GM18526 (cell line): ENCODE results near the gene POU2AF2.

Experiments
- POLR2A ChIP-seq: IDR thresholded peaks from 3 replicates; pipeline ENCODE4 v1.6.1; 2011; ENCODE audit not compliant: insufficient read length; ENCODE audit errors: extremely low read depth

The POU2AF2 gene, protein sequence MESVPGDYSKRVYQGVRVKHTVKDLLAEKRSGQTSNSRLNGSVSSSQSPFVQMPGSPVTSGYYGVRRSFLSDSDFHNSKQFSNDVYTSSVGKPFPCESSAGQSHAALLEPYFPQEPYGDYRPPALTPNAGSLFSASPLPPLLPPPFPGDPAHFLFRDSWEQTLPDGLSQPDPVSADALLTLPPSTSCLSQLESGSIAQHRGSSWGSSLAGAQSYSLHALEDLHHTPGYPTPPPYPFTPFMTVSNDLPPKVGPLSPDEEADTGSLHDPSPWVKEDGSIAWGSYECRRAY

DNA sequence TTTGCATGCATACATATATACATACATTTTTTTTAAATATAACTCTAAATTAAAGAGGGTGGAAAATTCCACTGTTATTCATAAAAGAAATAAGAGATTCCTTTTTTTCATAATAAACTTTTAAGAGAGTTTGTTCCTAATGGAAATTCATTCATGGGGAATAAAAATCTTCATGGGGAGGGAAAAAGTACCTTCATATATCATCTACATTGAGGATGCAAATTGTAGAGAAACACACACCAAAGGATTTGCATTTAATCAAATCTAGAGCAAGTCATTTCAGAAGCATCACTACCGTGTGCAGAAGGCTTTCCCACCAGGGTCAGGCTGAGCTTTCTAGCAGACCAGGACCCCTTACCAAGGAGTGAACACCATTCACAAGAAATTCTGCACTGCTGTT is at the start of gene POU2AF2:
Gene POU2AF2 (plus strand): TSS at position 301 of the 400 bp plus-strand sequence. CDS start 129 bp downstream, outside the sequence.
- TF ChIP-seq POLR2A: no peak

DNA sequence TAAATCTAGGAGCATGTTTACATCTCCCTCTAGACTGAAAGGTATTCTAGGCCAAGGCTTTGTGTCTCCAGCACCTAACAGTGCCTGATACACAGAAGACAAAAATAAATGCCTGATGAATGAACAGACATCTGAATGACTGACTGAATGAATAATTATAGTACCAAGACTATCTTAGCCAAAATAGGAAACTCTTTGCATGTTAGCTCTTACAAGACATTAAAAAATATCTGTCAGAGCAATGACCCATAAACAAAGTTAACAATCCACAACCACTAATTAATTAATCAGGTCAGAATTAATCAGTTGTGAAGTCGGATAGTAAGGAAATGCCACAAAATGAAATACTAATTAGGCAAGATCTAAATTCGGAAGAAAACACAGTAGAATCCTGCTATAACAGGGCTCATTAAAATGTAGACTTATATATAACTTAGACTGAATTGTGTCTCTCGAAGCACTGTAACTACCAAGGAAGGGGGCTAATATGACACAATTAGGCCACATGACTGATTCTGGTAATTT is 45.5 kb upstream of the POU2AF2 start:
- TF ChIP-seq POLR2A: no peak

DNA sequence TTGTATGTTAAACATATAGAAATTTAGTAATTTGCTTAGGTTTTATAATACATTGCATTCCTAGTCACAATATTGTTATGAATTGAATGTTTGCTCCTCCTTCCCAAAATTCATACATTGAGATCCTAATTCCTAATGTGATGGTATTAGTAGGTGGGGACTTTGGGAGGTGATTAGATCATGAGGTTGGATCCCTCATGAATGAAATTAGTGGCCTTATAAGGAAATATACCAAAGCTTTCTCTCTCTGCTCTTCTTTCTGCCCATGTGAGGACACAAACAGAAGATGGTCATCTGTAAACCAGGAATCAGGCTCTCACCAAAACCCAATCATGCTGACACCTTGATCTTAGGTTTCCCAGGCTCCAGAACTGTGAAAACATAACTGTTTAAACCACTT is 41.3 kb upstream of the POU2AF2 start:
- no peak for TF ChIP-seq POLR2A

DNA sequence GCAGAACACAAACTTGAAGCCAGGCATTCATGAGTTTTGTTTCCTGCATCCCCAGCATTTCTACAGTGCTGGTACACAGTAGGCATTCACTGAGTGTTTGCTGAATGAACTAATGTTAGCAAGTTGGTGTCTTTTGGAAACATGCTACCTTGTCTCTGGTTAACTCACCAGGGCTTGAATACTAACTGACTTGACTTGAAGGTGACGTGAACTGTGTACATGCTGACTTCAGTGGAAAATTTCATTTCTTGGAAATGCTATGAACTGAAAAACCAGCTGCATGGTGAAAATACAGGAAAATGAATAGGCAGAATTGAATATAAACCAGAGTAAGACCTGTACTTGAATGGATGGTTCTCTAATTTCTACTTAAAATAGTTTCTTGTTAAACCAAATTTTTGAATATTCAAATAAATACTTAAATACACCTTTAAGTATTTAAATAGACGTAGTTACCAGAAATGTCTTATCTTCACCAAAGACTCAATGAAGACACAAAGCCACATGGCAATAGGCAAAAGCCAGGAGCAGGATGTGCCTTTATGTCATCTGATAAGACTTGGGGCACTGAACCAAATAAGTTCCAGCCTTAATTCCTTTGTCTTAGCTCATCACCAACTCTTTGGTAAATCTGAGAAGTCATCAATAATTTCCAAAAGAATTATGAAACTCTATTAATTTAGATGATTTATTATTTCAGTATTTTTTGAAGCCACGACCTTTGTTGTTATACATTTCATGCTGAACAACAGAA is 39.7 kb upstream of the POU2AF2 start:
- TF ChIP-seq POLR2A: no peak

DNA sequence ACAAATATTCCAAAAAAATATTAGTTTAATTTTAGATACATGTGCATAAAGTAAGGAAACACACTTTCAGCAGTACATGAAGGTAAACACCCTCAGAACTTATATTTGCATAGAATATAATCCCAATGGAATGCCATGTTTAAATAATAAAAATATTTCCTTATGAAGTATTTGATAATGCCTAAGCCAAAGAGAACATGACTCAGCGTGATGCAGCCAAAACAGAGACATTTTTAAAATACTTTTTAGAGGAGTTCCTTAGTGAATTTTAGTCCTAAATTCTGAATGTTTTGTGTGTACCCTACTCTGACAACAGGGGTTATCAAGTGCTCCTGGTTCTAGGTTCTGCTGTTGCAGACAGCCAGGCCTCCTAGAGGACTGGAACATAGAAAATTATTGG is 39.1 kb upstream of the POU2AF2 start:
- TF ChIP-seq POLR2A: no peak

DNA sequence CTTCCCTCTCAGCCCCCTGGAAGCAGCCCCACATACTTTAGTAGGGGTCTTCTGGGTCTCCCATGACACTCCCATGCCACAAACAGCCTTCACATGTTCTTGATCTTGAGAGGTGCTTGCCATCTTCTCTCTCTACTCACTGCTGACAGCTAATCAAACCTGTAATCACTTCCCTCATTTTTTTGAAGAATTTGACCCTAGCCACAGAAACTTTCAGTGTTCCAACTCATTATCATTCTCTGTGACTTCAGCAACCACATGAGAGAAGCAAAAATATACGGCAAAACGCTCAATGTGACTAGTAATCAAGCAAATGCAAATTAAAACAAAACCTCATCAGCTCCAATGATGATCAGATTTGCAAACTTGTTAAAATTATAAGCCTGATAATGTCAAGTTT is 38.3 kb upstream of the POU2AF2 start:
- no peak for TF ChIP-seq POLR2A

DNA sequence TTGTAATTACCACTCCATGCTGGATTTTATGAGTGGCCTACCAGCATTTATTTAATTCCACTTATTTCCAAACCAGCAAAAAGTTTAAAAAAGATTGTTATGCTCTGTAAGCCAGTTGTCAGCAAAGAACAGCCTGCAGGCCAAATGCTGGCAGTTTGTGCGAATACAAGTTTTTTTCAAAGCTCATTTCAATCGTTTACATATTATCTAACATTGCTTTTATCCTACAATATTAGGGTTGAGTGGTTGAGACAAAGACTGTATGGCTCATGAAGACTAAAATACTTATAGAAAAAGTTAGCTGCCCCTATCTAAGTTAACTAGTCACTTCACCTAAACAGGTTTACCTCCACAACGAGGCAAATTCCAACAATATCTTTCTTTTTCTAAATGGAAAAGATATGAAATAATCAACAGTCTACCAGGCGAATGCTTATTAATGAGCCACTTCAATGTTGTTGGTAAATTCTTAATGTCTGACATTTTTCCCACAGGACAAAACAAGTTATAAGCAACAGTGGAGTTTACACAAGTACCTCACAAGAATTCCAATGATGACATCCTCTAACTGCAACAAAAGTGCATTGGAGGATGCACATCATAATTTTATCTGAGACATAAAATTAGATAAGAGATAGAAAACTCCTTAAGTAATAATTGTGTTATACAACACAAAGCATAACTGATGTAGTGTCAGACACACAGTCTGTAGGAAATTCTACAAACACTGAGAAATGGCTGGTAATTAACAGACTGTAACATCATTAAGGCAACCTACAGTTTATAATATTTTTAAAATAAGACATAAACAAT is 35.8 kb upstream of the POU2AF2 start:
- TF ChIP-seq POLR2A: no peak

DNA sequence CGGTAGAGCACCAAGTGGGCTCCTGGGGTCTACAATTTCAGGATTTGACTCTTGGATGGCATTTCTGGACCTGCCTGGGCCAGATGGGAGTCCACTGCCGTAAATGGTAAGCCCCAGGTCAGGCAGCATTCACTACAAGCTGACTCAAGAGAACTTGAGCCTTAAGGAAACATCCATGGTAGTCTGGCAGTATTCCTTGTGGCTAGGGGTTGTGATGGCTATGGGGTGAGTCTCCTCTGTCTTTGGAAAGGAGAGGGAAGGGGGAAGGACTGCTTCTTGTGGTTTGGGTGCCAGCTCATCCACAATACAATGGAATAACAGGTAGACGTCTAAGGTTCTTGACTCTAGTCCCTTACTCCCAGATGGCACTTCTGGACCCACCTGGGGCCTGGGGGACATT is 32.3 kb upstream of the POU2AF2 start:
- TF ChIP-seq POLR2A: no peak

DNA sequence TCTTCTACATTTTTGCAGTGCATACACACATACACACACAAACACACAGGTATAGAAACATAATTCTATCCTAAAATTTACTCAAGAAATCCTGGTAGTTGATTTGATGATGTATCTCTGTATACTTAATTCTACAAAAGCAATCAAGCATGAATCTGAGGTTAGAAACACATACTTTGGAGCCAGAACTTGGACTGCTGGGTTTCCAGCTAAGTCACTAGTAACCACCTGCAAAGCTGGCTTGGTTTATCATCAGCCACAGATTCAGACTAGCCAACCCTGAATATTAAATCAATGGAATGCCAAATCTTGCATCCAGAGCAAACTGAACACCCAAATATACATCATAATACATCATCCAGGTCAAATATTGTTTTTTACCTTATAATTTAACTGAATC is 24.8 kb upstream of the POU2AF2 start:
- TF ChIP-seq POLR2A: no peak

DNA sequence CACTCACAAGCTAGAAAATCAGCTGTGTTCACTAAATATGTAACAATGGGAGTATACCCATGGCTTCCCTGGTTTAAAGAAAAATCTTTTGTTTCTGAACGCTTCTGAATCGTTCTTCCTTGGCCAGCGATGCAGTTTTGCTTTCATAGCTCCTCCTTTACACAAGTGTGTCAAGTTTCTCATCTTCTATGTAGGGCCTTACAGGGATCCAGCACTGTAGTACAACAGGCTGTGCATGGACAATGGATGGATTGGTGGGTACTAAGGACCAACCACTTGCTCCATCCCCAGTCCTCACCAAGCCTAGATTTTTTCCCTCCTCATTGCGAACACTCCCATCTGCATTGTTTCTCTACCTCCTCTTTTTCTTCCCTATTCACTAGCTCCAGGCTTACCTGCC is 24.3 kb upstream of the POU2AF2 start:
- no peak for TF ChIP-seq POLR2A

DNA sequence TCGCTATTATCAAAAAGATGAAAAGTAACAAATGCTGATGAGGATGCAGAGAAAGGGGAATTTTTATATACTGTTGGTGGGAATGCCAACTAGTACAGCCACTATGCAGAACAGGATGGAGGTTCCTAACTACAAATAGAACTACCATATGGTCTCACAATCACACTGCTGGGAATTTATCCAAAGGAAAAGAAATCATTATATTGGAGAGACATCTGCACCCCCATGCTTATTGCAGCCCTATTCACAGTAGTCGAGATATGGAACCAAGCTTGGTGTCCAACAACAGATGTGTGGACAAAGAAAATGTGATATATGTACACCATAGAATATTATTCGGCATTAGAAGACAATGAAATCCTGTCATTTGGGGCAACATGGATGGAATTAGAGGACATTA is 19.6 kb upstream of the POU2AF2 start:
- no peak for TF ChIP-seq POLR2A

DNA sequence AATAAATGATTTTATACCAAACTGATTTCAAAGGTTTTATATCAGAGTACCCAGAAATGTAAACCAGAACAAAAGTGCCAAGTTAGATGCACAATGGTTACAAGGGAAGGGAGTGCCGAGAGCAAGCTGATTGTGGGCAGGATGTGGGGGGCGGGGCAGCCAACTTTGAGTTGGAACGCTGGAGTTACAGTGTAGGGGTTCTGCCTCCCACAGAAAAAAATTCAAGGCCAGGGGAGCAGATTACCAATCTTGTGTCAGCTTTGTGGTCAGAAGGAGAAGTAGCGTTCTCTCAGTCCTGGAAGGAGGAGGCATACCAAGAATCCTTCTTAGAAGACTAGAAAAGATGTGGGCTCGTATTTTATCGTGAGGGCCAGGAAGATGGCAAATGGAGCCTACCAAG is 15.9 kb upstream of the POU2AF2 start:
- no peak for TF ChIP-seq POLR2A

DNA sequence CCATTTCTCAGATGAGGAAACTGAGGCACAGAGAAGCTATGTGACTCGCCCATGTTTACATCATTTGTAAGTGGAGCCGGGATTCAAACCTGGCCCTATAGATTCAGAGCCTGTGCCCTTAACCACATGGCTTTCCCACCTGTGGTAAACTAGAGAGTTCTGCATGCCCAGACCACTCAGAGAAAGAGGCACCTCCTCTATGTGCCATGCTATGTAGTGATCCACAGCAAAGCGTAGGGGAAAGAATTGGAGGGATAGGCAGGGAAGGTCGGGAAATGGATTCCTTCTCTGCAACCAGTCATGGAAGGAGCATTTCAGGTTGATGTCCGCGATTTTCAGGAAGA is 15.4 kb upstream of the POU2AF2 start:
- TF ChIP-seq POLR2A: no peak

DNA sequence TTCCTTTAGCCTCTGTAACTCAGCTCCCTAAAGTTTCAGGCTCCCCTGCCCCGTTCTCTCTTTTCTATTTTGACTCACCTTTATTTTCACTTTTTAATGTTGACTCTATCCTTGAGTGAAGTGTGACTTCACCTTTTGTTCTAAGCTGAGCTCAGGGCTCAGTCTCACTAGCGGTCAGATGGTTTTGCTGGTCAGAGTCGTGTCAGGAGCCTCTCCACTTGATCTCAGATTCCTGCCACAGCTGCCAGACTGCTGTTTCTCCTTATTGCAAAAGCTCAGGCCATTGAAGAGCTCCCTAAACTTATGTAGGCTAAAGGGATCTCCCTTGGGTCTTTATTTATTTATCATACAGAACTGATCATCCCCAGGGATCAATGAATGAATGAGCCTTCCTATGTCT is 13.7 kb upstream of the POU2AF2 start:
- no peak for TF ChIP-seq POLR2A

DNA sequence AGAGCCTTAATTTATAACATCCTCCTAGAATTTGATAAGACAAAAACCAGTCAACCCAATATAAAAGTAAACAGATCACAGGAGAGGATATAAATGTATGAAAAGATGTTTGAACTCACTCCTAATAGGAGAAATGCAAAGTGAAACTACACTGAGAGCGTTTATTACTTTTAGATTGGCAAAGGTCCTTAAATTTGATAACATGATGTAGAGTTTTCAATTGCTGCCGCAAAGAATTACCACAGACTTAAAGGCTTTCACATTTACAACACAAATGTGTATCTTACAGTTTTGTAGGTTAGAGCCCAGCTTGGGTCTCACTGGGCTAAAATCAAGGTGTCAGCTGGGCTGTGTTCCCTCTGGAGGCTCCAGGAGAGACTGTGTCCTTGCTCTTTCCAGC is 9.1 kb upstream of the POU2AF2 start:
- no peak for TF ChIP-seq POLR2A

DNA sequence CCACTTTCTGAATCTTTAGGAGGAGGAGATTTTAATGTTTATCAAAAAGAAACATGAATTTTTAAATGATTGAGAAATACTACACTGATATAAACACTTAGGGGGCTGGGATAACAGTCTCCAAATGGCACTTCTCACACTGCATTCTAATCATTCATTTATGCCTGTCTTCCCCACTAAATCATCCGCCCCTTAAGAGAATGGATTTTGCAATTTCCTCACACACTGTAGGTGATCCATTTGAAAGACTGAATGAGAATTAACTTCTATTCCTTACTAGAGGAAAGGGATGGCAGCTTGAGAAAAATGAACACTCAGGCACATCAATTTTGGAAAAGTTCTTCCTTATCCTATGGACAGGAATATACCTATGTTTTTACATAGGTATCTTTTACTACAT is 7.6 kb upstream of the POU2AF2 start:
- no peak for TF ChIP-seq POLR2A

DNA sequence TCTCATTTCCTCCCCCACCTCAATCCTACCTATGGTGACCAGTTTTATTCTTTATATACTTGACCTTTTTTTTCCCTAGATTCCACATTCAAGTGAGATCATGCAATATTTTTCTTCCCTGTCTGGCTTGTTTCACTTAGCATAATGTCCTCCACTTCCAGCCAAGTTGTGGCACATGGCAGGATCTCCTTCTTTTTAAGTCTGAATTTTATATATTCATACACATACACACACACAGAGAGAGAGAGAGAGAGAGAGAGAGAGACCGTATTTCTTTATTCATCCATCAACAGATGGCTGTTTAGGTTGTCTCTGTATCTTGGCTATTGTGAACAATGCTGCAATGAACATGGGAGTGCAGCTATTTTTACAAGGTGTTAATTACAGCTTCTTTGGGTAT is 1.4 kb downstream of the POU2AF2 start:
- no peak for TF ChIP-seq POLR2A

DNA sequence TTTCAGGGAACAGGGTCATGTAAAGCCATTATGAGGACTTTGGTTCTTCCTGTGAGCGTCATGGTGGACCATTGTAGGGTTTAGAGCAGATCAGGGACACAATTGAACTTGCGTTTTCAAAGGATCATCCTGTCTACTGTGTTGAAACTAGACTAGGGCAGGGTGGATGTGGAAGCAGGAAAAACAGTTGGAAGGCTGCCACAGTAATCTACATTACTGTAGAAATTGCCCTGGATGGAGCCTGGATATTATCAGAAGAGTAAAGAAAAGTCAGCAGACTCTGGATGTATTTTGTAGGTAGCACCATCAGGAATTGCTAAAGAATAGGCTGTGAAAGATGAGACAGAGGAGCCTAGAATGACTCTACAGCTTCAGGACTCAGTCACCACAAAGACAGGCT is 5.4 kb downstream of the POU2AF2 start:
- no peak for TF ChIP-seq POLR2A
